ENCODE measurements around the gene TNP1.
A peak's percentile ranks its signal among the peaks of the same experiment; 100 is the strongest.

Gene TNP1

DNA sequence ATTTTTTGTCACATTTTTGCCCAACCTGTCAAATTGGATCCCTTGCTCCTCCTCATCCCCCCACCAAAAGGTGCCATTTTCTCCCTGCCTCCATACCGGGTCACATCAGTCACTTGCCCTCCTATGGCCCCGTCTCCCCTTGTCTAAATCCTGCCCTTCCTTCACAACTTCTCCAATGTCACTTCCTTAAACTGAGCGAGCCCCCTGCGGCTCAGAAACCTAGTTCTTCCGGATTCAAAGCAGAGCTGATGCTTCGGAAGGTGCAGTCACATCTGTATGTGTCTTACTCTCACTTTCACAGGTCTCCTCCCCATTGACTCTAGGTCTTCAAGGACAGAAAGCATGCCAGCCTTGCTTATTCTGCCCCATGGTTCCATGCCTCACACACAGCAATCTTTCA lies 22.1 kb downstream of the TNP1 start:
- DNase-seq, result no peak

- DNase-seq, result no peak
Measured at GRCh38 chr2:216833061-216833460, 26.8 kb downstream of the TNP1 start.

GRCh38 chr2:216830346-216830745 lies 29.5 kb downstream of the TNP1 start:
- peak; percentile 55 for DNase-seq

DNA sequence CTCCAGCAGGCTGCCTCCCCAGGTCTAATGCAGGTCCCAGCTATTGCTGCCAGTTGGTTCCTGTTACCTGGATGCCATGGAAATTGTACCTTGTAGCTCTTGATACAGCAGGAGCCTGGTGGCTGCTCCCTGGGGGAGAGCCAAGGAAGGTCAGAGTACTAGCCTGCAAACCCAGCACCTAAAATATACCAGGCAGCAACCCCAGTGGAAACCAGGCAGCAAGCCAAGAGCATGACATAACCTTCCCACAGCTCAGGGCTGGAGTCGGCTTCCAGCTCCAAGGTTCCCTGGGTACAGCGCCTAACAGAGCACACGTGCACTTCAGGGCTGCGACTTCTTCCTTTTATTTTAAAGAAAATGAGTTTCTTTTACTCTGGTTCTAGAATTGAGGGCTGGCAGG lies 30.3 kb downstream of the TNP1 start:
- peak; percentile 85 for DNase-seq

DNA sequence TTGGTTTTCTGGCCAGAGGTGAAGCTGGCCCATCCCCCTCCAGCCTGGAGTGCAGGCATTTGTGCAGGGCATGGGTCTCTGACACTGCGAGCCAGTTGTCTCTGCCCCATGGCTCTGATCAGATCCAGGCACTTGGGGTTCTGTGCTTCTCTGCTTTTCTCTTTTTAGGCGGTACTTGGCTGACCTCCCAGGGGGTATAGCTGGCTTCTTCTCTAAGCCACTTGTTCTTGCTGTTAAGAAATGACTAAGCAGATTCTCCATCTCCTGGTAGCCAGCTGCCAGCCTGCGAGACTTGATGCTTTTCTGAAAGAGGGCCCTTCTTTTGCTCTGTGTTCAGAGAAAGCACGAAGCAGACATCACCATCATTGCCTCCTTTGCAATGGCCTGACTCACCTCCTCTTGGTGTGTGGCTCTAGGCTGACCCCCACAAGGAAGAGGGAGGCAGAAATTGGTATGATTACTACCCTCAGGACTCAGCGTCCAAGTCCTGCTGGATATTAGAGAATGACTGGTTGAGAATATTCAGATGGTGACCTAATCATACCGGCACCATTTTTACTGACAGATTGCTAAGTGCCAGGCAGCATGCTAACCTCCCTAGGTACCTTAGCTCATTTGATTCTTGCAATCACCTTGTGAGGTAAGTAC lies 32.7 kb downstream of the TNP1 start:
- no peak for DNase-seq

DNA sequence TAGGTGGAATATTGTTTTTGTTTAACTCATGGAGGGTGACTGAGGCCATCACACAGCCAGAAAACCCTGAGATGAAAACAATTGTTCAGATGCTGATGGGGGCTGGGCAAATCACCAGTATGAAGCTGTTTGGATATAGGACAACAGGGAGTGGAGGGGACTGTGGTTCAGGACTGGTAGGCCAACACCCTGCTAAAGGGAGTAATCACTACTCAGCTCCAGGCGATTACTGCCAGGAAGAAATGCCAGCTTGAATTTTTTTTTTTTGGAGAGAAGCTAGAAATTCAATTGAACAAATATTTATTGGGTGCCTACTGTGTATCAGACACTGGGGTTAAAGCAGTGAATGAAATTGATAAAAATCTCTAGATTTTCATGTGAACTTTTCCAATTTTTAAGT lies 37.4 kb downstream of the TNP1 start:
- DNase-seq, result no peak

- DNase-seq, result no peak
Measured at GRCh38 chr2:216820709-216821108, 39.2 kb downstream of the TNP1 start.

DNA sequence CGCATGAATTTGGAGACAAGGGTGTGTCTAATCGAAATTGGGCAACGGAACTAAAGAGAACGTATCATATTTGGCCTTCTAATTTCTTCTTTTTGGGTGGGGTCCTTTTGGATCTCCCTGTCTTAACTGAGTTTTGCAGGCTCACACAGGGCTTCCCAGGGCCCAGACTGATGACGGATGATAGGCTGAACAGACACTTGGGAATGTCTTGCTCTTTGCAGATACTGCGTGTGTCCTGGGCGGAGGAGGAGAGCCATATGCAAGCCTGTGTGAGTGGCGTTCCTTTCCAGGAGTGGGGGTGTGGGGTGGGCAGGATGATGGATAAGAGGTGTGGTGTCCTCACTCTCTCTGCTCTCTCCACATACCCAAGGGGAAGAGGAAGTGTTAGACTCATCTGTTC lies 40.1 kb downstream of the TNP1 start:
- DNase-seq, result no peak

DNA sequence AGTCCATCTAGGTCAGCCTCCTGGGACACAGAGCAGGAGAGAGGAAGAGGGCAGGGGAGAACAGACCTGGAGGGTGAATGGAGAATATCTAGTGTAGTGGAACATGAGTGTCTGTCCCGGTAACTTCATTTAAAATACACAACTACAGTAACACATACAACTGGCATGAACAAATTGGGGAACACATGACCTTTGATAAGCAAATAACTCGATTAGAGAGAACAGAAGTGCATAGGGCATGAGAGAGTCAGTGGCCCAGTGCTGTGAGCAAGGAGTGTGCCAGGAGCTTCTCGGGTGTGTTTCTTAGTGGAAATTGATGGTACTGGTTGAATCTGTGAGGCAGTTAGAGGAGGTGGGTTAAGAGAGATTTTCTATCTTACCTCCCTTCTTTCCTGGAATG lies 40.8 kb downstream of the TNP1 start:
- no peak for DNase-seq

GRCh38 chr2:216810399-216811160 lies 49.3 kb downstream of the TNP1 start:
- no peak for DNase-seq
